RWPE1 (cell line): ENCODE measurements around the gene ZSWIM8.

Experiments used
- CTCF ChIA-PET: fragments of 350-600 bp; sonication (Branson Sonifier 250); formaldehyde crosslinking; extraction: SDS; loops from one replicate; lab custom pipeline; 2021; lab: Yijun Ruan, JAX
- POLR2A ChIA-PET: fragments of 400-600 bp; formaldehyde crosslinking; extraction: SDS; loops from one replicate; lab custom pipeline; 2020; ENCODE audit warnings: antibody characterized with exemption; ENCODE audit not compliant: low non-redundant PET; lab: Yijun Ruan, JAX
- DNase-seq: peaks from one replicate; pipeline ENCODE4 v3.0.0; 2012; ENCODE audit warnings: low spot score
- H3K27ac ChIP-seq: fragments of 450-650 bp; 2 replicates; pipeline ENCODE4 v1.5.1; 2017
- TF ChIP-seq, protein P1 (sequence below): fragments of 450-650 bp; conservative IDR thresholded peaks from 2 replicates; pipeline ENCODE4 v1.5.1; 2017; ENCODE audit warnings: low read depth, mild to moderate bottlenecking

The ZSWIM8 gene

DNA sequence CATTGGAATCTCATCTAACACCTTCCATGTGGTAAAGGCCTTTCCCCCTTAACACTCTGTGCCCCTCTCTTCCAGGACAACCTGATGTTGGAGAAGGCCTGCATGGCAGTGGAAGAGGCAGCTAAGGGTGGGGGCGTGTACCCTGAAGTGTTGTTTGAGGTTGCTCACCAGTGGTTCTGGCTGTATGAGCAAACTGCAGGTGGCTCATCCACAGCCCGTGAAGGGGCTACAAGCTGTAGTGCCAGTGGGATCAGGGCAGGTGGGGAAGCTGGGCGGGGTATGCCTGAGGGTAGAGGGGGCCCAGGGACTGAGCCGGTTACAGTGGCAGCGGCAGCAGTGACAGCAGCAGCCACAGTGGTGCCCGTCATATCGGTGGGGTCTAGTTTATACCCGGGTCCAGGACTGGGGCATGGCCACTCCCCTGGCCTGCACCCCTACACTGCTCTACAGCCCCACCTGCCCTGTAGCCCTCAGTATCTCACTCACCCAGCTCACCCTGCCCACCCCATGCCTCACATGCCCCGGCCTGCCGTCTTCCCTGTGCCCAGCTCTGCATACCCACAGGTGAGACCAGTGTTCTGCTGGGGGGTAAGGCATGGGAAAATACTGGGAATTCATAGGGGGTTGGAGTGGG, 13.6 kb downstream of the ZSWIM8 start:
- CTCF ChIA-PET, result interaction anchor here (0.8 to 1.1 kb wide), 2 partner anchors 15 to 167 kb away, joined by 3 to 7 read pairs; no protein-coding TSS in a partner anchor
- POLR2A ChIA-PET, result no interaction called here
- TF ChIP-seq, protein P1, sequence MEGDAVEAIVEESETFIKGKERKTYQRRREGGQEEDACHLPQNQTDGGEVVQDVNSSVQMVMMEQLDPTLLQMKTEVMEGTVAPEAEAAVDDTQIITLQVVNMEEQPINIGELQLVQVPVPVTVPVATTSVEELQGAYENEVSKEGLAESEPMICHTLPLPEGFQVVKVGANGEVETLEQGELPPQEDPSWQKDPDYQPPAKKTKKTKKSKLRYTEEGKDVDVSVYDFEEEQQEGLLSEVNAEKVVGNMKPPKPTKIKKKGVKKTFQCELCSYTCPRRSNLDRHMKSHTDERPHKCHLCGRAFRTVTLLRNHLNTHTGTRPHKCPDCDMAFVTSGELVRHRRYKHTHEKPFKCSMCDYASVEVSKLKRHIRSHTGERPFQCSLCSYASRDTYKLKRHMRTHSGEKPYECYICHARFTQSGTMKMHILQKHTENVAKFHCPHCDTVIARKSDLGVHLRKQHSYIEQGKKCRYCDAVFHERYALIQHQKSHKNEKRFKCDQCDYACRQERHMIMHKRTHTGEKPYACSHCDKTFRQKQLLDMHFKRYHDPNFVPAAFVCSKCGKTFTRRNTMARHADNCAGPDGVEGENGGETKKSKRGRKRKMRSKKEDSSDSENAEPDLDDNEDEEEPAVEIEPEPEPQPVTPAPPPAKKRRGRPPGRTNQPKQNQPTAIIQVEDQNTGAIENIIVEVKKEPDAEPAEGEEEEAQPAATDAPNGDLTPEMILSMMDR, result no peak
- DNase-seq, result no peak
- H3K27ac ChIP-seq, result peak overlapping the region; percentile 31

DNA sequence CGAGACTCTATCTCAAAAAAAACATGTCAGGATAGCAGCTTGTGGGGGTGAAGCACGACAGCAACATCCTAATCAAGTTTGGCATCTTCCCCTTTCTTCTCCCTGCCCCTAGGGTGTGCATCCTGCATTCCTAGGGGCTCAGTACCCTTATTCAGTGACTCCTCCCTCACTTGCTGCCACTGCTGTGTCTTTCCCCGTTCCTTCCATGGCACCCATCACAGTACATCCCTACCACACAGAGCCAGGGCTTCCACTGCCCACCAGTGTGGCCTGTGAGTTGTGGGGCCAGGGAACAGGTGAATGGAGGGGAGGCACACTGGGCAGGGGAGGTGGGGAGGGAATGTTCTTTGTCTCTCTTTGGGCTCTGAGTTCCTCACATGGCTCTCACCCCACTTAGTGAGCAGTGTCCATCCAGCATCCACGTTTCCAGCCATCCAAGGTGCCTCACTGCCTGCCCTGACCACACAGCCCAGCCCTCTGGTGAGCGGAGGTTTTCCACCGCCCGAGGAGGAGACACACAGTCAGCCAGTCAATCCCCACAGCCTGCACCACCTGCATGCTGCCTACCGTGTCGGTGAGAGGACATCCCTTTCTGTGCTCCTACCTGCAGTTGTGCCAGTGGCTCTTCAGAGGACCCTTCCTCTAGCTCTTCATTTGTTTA, 14.6 kb downstream of the ZSWIM8 start:
- POLR2A ChIA-PET, result no interaction called here

DNA sequence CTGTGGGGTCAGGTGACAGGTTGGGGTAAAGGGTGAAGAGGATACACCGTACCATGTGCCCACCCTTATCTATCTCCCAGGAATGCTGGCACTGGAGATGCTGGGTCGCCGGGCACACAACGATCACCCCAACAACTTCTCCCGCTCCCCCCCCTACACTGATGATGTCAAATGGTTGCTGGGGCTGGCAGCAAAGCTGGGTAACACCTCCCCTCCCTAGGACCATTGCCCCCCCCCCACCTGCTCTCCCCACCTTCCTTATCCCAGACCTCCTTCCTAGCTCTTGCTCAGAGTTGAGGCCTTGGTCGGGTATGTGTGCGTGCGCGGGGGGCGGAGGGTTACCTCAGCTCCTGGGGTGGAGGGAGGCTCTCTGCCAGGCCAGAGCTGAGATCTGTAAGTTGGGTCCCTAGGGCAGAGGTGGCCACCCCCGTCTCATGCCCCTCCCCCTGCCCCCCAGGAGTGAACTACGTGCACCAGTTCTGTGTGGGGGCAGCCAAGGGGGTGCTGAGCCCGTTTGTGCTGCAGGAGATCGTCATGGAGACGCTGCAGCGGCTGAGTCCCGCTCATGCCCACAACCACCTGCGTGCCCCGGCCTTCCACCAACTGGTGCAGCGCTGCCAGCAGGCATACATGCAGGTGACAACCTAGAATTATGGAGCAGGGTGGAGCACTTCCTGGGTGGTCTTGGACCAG, 15.3 kb downstream of the ZSWIM8 start:
- H3K27ac ChIP-seq, result peak overlapping the region; percentile 40; the same call in 1 of the 2 replicates
- TF ChIP-seq, protein P1, result no peak
- DNase-seq, result no peak
- ChIA-PET POLR2A (no interaction called here), CTCF (no interaction called here)

More for the DNA sequence above, 14.6 kb downstream of the ZSWIM8 start:
- DNase-seq, result no peak
- CTCF ChIA-PET, result no interaction called here
- H3K27ac ChIP-seq, result peak overlapping the region; percentile 31
- TF ChIP-seq, protein P1, result no peak

- CTCF ChIA-PET, result no interaction called here
- peak overlapping the region; percentile 40 for H3K27ac ChIP-seq
- POLR2A ChIA-PET, result no interaction called here
- TF ChIP-seq, protein P1, result no peak
- no peak for DNase-seq
These were observed 15.8 kb downstream of the ZSWIM8 start for GRCh38 chr10:73801253-73801590.

- POLR2A ChIA-PET, result no interaction called here
- DNase-seq, result no peak
- CTCF ChIA-PET, result interaction anchor here (0.6 kb wide), 1 partner anchor 14 kb away, joined by 3 read pairs; no protein-coding TSS in a partner anchor
These were observed 17.0 kb downstream of the ZSWIM8 start for GRCh38 chr10:73802276-73802991.

More at GRCh38 chr10:73802276-73802991, 17.0 kb downstream of the ZSWIM8 start:
- peak overlapping the region; percentile 40 for H3K27ac ChIP-seq
- TF ChIP-seq, protein P1, result no peak
